Right lobe of liver (tissue), 6 donors: ENCODE data around the gene SVEP1. TPM values are rescaled to one million over a fixed set of nuclear protein-coding genes. Genes with fewer than 3 reads are reported as not detected.
A peak's percentile ranks its signal among the peaks of the same experiment; 100 is the strongest.

Source experiments
- ATAC-seq, 4 donors: fragments of 200-7000 bp; cut with Tn5 transposase; one replicate each; pipeline ENCODE4 v1.9.1; 2020; ENCODE audit warnings: mild to moderate bottlenecking in 4 of 4, moderate library complexity in 4 of 4
- DNase-seq, 3 donors: peaks; one replicate each; pipeline ENCODE4 v3.0.0-alpha.2; 2020
- H3K27ac ChIP-seq, 3 donors: fragments of 200-600 bp; one replicate each; pipeline ENCODE4 v1.8.0; 2022
- H3K27me3 ChIP-seq, 2 donors: fragments of 200-600 bp; one replicate each; pipeline ENCODE4 v1.8.0; 2022
- H3K36me3 ChIP-seq, 4 donors: fragments of 200-600 bp; sonication (generic) in 1 of 4; one replicate each; pipeline versions ENCODE4 v1.5.1 to v1.8.0; 2017 to 2022; ENCODE audit warnings: control low read depth in 1 of 4
- H3K4me1 ChIP-seq, 4 donors: fragments of 200-600 bp; sonication (generic) in 1 of 4; one replicate each; pipeline versions ENCODE4 v1.5.1 to v1.8.0; 2017 to 2022; ENCODE audit warnings: control low read depth in 1 of 4
- H3K4me3 ChIP-seq, 3 donors: fragments of 200-600 bp; one replicate each; pipeline ENCODE4 v1.8.0; 2022
- H3K9me3 ChIP-seq, 4 donors: fragments of 200-600 bp; sonication (generic) in 1 of 4; one replicate each; pipeline versions ENCODE4 v1.5.1 to v1.8.0; 2017 to 2022; ENCODE audit warnings: control low read depth in 1 of 4
- POLR2A ChIP-seq: fragments of 450-650 bp; IDR thresholded peaks from one replicate; pipeline ENCODE4 v1.6.1; 2017; ENCODE audit warnings: antibody characterized with exemption, mild to moderate bottlenecking
- WGBS: methylation state at CpG from one replicate; pipeline ENCODE4 v1.1.6; 2018; ENCODE audit warnings: low coverage, low lambda C conversion rate; ENCODE audit not compliant: insufficient coverage; ENCODE audit errors: missing lambda C conversion rate; 5-methylcytosine and 5-hydroxymethylcytosine counted together
- intact Hi-C, 2 donors: fragments of 100-400 bp; cut with DNase I; formaldehyde crosslinking; loops; one replicate each; pipeline versions ENCODE4 v1.11.2 to v1.14.1; 2022
- total RNA-seq, 6 experiments: library from RNA; depleted of rRNA in 2 of 6; stranded (reverse); fragments of >200 nt in 2 of 6; fragmentation: NEBNext Ultra II Directional in 3 of 6; extraction: Animal tissue kit (Norgen Biotek cat#: 25700) in 3 of 6; gene quantifications; one replicate each; pipeline versions ENCODE4 v1.1.0 to v1.2.4, GENCODE V29; 2016 to 2023
- TF ChIP-seq, protein P1 (sequence below), 4 donors: fragments of 200-600 bp in 3 of 4; fragments of 450-650 bp in 1 of 4; IDR thresholded peaks; one replicate each; pipeline versions ENCODE4 v1.5.1 to v1.8.0; 2016 to 2022; ENCODE audit warnings: antibody characterized with exemption in 4 of 4, mild to moderate bottlenecking in 2 of 4
- donor health status: DM: no; HTN: yes; CAD: no.
- donor health status: DM: no; HTN: no; CAD: no.
- donor health status: DM: no; HTN: no; CAD: no.
- donor health status: DM: no; HTN: yes; CAD: no.
- donor health status: DM: no; HTN: yes; CAD: no.

Gene SVEP1
- total RNA-seq, 6 experiments from 2014 or later = 1.6 to 7.8 (median 4.6) TPM

GRCh38 chr9:110391826-110392485 is 187.6 kb downstream of the SVEP1 start:
- TF ChIP-seq POLR2A = no peak
- TF ChIP-seq, protein P1, sequence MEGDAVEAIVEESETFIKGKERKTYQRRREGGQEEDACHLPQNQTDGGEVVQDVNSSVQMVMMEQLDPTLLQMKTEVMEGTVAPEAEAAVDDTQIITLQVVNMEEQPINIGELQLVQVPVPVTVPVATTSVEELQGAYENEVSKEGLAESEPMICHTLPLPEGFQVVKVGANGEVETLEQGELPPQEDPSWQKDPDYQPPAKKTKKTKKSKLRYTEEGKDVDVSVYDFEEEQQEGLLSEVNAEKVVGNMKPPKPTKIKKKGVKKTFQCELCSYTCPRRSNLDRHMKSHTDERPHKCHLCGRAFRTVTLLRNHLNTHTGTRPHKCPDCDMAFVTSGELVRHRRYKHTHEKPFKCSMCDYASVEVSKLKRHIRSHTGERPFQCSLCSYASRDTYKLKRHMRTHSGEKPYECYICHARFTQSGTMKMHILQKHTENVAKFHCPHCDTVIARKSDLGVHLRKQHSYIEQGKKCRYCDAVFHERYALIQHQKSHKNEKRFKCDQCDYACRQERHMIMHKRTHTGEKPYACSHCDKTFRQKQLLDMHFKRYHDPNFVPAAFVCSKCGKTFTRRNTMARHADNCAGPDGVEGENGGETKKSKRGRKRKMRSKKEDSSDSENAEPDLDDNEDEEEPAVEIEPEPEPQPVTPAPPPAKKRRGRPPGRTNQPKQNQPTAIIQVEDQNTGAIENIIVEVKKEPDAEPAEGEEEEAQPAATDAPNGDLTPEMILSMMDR (IDR thresholded peaks at IDR 0.05) = no peak

GRCh38 chr9:110389148-110389750 is 190.3 kb downstream of the SVEP1 start:
- Histone ChIP-seq H3K27me3 (no peaks in the 10 kb centered on the region), H3K4me3 (no peak overlapping the region), H3K36me3 (no peaks in the 10 kb centered on the region), H3K27ac (no peak overlapping the region), H3K9me3 (no peaks in the 10 kb centered on the region), H3K4me1 (peaks cover 0 to 37% (median 16%) of the 10 kb centered on the region in 4 donors)
- TF ChIP-seq, protein P1 (IDR thresholded peaks at IDR 0.05) = no peak
- TF ChIP-seq POLR2A = no peak
- WGBS = 14% methylated on average over 3 of the region's 3 CpGs
- intact Hi-C loops = no loop called here
- DNase-seq (no peak), ATAC-seq (peak; percentile 55 to 70 (median 60))

More at GRCh38 chr9:110391826-110392485, 187.6 kb downstream of the SVEP1 start:
- DNase-seq (peak in 1 of 3 donors; percentile 61), ATAC-seq (peak; percentile 91 to 95 (median 93))
- Histone ChIP-seq H3K27ac (peak overlapping the region in 2 of 3 donors; percentile 19 to 47), H3K4me1 (peaks cover 0 to 37% (median 16%) of the 10 kb centered on the region in 4 donors), H3K9me3 (no peaks in the 10 kb centered on the region), H3K4me3 (no peak overlapping the region), H3K27me3 (no peaks in the 10 kb centered on the region), H3K36me3 (no peaks in the 10 kb centered on the region)
- intact Hi-C loops = no loop called here
- WGBS = 25% methylated on average over 2 of the region's 2 CpGs

- ATAC-seq (no peak), DNase-seq (no peak)
- Histone ChIP-seq H3K27ac (no peak overlapping the region), H3K4me1 (peaks cover 0 to 10% (median under 1%) of the 10 kb centered on the region in 4 donors), H3K36me3 (no peaks in the 10 kb centered on the region), H3K4me3 (no peak overlapping the region), H3K9me3 (no peaks in the 10 kb centered on the region), H3K27me3 (no peaks in the 10 kb centered on the region)
- TF ChIP-seq, protein P1 (IDR thresholded peaks at IDR 0.05) = no peak
- TF ChIP-seq POLR2A = no peak
- intact Hi-C loops = no loop called here
- 100% methylated on average over 2 of the region's 6 CpGs for WGBS
Observed at GRCh38 chr9:110383491-110383890, 196.1 kb downstream of the SVEP1 start.

DNA sequence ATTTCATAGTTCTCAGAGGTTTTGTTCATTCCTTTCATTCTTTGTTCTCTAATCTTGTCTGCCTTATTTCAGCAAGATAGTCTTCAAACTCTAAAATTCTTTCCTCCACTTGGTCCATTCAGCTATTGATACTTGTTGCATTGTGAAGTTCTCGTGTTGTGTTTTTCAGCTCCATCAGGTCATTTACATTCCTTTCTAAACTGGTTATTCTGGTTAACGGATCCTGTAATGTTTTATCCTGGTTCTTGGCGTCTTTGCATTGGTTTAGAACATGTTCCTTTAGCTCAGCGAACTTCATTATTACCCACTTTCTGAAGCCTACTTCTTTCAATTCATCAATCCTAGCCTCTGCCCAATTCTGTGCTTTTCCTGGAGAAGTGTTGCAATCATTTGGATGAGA is 196.8 kb downstream of the SVEP1 start:
- H3K27me3 ChIP-seq = no peaks in the 10 kb centered on the region
- TF ChIP-seq, protein P1 (IDR thresholded peaks at IDR 0.05) = no peak
- no peak for TF ChIP-seq POLR2A
- no peak overlapping the region for H3K27ac ChIP-seq
- H3K36me3 ChIP-seq = no peaks in the 10 kb centered on the region
- intact Hi-C loops = no loop called here
- peak in 2 of 4 donors; percentile 35 to 41 for ATAC-seq
- H3K4me3 ChIP-seq = no peak overlapping the region
- DNase-seq = no peak
- 64% methylated on average over 3 of the region's 4 CpGs for WGBS
- H3K9me3 ChIP-seq = no peaks in the 10 kb centered on the region
- H3K4me1 ChIP-seq = peaks cover 0 to 8% (median 0%) of the 10 kb centered on the region in 4 donors
